Hepatocyte (in vitro differentiated cells): ENCODE measurements around the gene FUT9.

Experiments used
- EZH2 ChIP-seq: fragments of 200-600 bp; sonication (generic); IDR thresholded peaks from 2 replicates; pipeline ENCODE4 v1.6.1; 2016; ENCODE audit warnings: antibody characterized with exemption, mild to moderate bottlenecking, borderline replicate concordance
- EZH2phosphoT487 ChIP-seq: fragments of 200-600 bp; sonication (generic); IDR thresholded peaks from one replicate; pipeline ENCODE4 v1.6.1; 2018; ENCODE audit warnings: antibody characterized with exemption, mild to moderate bottlenecking, low read depth, moderate library complexity; ENCODE audit not compliant: unreplicated experiment, severe bottlenecking
- TF ChIP-seq, protein P1 (sequence below): fragments of 200-600 bp; sonication (generic); IDR thresholded peaks from 2 replicates; pipeline ENCODE4 v1.5.1; 2016; ENCODE audit warnings: antibody characterized with exemption, mild to moderate bottlenecking; ENCODE audit not compliant: poor library complexity

DNA sequence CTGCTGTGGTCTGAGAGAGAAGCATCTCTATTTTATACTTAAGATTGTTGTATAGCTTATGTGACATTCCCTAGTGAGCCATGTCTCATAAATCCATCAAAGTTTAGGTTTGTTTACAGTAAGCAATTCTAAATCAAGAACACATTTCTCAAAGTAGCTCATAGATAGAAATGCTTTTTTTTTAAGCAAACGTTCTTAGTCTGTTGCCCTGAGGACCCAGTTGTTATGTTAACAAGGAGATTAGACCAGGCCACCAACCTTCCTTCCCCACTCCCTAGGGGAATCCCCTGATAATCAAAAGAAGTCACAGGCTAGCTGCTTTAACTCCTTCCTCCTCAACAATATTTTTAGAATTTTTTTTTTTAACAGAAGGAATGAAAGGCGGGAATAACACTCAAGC, 169.0 kb downstream of the FUT9 start:
- TF ChIP-seq, protein P1, sequence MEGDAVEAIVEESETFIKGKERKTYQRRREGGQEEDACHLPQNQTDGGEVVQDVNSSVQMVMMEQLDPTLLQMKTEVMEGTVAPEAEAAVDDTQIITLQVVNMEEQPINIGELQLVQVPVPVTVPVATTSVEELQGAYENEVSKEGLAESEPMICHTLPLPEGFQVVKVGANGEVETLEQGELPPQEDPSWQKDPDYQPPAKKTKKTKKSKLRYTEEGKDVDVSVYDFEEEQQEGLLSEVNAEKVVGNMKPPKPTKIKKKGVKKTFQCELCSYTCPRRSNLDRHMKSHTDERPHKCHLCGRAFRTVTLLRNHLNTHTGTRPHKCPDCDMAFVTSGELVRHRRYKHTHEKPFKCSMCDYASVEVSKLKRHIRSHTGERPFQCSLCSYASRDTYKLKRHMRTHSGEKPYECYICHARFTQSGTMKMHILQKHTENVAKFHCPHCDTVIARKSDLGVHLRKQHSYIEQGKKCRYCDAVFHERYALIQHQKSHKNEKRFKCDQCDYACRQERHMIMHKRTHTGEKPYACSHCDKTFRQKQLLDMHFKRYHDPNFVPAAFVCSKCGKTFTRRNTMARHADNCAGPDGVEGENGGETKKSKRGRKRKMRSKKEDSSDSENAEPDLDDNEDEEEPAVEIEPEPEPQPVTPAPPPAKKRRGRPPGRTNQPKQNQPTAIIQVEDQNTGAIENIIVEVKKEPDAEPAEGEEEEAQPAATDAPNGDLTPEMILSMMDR: no peak
- no peak for TF ChIP-seq EZH2
- no peak for TF ChIP-seq EZH2phosphoT487
